Measurements from ENCODE around the gene ARMC8. TPM values are rescaled to one million over a fixed set of nuclear protein-coding genes. Genes with fewer than 3 reads are reported as not detected.

The ARMC8 gene
- total RNA-seq, 1 experiment from 2014 or later, result 63.6 TPM

GRCh38 chr3:138245026-138245425 lies 57.9 kb downstream of the ARMC8 start:
- H3K23ac ChIP-seq (ENCODE audit: insufficient read length, low read depth, low read length), result no peak overlapping the region
- no peak overlapping the region for H3K4me3 Mint-ChIP-seq
- H3T11ph ChIP-seq (ENCODE audit: low read length), result no peak overlapping the region
- DNase-seq, result no peak
- no peaks in the 10 kb centered on the region for H3K79me2 ChIP-seq (ENCODE audit: insufficient read depth, low read length)
- H3K27ac ChIP-seq (ENCODE audit: insufficient read length, low read depth, low read length), result no peak overlapping the region
- no CpG with 5 or more reads among the region's 9 CpGs for WGBS (ENCODE audit: extremely low coverage, insufficient read length, low lambda C conversion rate)
- no peak overlapping the region; a peak in 1 of 7 replicates for H3K27ac Mint-ChIP-seq
- H2BK12ac ChIP-seq (ENCODE audit: insufficient read length, low read depth, low read length), result no peak overlapping the region
- no peaks in the 10 kb centered on the region for H3K27me3 Mint-ChIP-seq (ENCODE audit: low read depth)
- peaks cover 15 to 60% (median 55%) of the 10 kb centered on the region in 3 experiments; a peak in 6 of 7 replicates for H3K36me3 Mint-ChIP-seq (ENCODE audit: insufficient read depth in 1 of 3, low read depth in 3 of 3)
- H4K20me1 ChIP-seq (ENCODE audit: control insufficient read depth, insufficient read depth, insufficient read length), result no peaks in the 10 kb centered on the region
- H3K23me2 ChIP-seq (ENCODE audit: insufficient read length, low read depth, low read length, poor library complexity, severe bottlenecking), result no peaks in the 10 kb centered on the region
- H3K9me3 ChIP-seq (ENCODE audit: control insufficient read depth, low read depth, low read length), result no peaks in the 10 kb centered on the region
- no peak overlapping the region for H3K4me2 ChIP-seq (ENCODE audit: insufficient read depth, insufficient read length, low read length)
- no peak overlapping the region for H3K4ac ChIP-seq (ENCODE audit: low read depth, low read length)
- H4K8ac ChIP-seq (replicated peaks; ENCODE audit: insufficient read length, low read depth, low read length), result no peak overlapping the region
- H2BK120ac ChIP-seq (ENCODE audit: low read depth, low read length, poor library complexity, severe bottlenecking), result no peak overlapping the region
- H2AK5ac ChIP-seq (ENCODE audit: insufficient read length, low read length), result no peak overlapping the region
- no peaks in the 10 kb centered on the region for H3K27me3 ChIP-seq (ENCODE audit: insufficient read depth, low read length)
- no peak overlapping the region for H3K14ac ChIP-seq (ENCODE audit: insufficient read depth, low read length)
- H2AFZ ChIP-seq (ENCODE audit: low read length), result no peak overlapping the region
- TF ChIP-seq CTCF (conservative IDR thresholded peaks at IDR 0.05), result no peak
- no peak overlapping the region for H2BK5ac ChIP-seq (ENCODE audit: insufficient read length, low read length)
- no peaks in the 10 kb centered on the region for H3K79me1 ChIP-seq (ENCODE audit: insufficient read depth, low read depth, low read length, poor library complexity, severe bottlenecking)
- no peaks in the 10 kb centered on the region for H3K9me3 Mint-ChIP-seq
- no peak overlapping the region for H3K9ac ChIP-seq (ENCODE audit: extremely low read depth, insufficient read length, low read length)
- H4K91ac ChIP-seq (ENCODE audit: insufficient read length, low read depth, low read length), result no peak overlapping the region
- H3K4me1 Mint-ChIP-seq, result no peaks in the 10 kb centered on the region
- H2BK15ac ChIP-seq (ENCODE audit: low read depth, low read length), result no peak overlapping the region
- no peak overlapping the region for H3K56ac ChIP-seq (ENCODE audit: insufficient read length, low read depth, low read length)
- no peaks in the 10 kb centered on the region for H3K4me1 ChIP-seq (ENCODE audit: insufficient read depth, low read length)
- no peak overlapping the region for H3K18ac ChIP-seq (ENCODE audit: insufficient read length, low read depth, low read length)
- no peak overlapping the region for H4K5ac ChIP-seq (ENCODE audit: insufficient read length, low read depth, low read length)
- H2BK20ac ChIP-seq (ENCODE audit: low read depth, low read length, poor library complexity, severe bottlenecking), result no peak overlapping the region

Data from H9 (cell line).